ENCODE data around the gene PANK2.

Gene PANK2

DNA sequence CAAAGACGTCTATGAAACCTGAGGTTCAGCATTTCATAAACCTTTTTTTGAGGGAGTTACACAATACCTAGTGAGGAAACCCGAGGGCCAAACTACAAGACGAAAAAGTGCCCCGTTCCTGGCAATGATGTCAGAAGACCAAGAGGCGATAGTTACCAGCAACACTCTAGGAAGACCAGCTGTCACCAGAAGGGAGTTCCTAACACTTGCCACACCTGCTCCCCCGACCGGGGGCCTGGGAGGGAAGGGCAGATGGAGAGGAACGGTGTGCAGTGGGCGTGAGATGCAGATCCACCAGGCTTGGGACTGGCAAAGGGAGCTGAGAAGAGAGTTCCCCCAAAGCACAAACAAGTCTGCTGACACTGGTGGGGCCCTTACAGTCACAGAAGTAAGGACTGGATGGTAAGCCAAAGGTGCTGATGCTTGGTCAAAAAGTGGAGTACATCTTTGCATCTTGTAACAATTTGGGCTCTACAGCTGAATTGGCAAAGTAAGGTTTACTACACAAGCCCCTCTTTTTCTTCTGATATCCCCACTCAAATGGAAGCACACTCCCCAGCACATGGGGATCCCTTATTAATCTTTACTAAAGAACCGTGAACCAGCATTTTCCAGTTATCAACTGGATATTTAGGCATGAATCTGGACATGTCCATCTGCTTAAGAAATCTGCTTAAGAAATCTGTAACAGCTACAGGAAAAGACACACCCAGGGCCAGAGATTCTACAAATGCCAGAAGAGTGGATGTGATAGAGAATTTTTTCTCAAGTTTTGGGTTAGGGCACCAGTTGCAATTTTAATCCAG is 38.5 kb downstream of the PANK2 start:
- no peak overlapping the region for H3K4me3 ChIP-seq (IDR thresholded peaks at IDR 0.05; ENCODE audit: insufficient read depth, low read depth, low read length)
- no peaks in the 10 kb centered on the region for H4K20me1 ChIP-seq (ENCODE audit: insufficient read depth)
- no peaks in the 10 kb centered on the region for H3K36me3 ChIP-seq (ENCODE audit: insufficient read depth)
- TF ChIP-seq, protein P1, sequence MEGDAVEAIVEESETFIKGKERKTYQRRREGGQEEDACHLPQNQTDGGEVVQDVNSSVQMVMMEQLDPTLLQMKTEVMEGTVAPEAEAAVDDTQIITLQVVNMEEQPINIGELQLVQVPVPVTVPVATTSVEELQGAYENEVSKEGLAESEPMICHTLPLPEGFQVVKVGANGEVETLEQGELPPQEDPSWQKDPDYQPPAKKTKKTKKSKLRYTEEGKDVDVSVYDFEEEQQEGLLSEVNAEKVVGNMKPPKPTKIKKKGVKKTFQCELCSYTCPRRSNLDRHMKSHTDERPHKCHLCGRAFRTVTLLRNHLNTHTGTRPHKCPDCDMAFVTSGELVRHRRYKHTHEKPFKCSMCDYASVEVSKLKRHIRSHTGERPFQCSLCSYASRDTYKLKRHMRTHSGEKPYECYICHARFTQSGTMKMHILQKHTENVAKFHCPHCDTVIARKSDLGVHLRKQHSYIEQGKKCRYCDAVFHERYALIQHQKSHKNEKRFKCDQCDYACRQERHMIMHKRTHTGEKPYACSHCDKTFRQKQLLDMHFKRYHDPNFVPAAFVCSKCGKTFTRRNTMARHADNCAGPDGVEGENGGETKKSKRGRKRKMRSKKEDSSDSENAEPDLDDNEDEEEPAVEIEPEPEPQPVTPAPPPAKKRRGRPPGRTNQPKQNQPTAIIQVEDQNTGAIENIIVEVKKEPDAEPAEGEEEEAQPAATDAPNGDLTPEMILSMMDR (conservative IDR thresholded peaks at IDR 0.05; ENCODE audit: low read depth, low read length): no peak
- peaks cover 6% of the 10 kb centered on the region for H3K4me1 ChIP-seq (ENCODE audit: low read depth, poor library complexity, severe bottlenecking)
- H2AFZ ChIP-seq (ENCODE audit: low read depth): no peak overlapping the region
- H3K27ac ChIP-seq: no peak overlapping the region
- H3K4me2 ChIP-seq: no peak overlapping the region
- no peak overlapping the region for H3K9ac ChIP-seq
- no peaks in the 10 kb centered on the region for H3K27me3 ChIP-seq (ENCODE audit: insufficient read depth, low read depth)
- H3K79me2 ChIP-seq (ENCODE audit: insufficient read depth, low read depth): no peaks in the 10 kb centered on the region

DNA sequence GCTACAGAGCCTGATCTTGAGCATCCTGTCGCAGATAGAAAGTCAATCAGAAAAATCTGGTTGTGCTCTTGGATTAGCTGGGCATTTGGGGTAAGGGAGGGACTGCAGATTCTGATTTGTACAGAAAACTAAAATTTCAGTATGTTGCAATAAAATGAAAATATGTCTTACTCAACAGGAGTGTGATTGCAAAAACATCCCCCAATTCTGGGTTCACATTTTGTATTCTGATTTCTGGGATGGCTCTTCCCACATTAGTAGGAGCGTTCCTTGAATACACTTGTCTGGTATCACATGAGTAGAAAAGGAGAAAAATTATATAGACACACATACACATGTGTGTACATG is 40.5 kb downstream of the PANK2 start:
- no peaks in the 10 kb centered on the region for H3K79me2 ChIP-seq (ENCODE audit: insufficient read depth, low read depth)
- no peak overlapping the region for H3K4me3 ChIP-seq (IDR thresholded peaks at IDR 0.05; ENCODE audit: insufficient read depth, low read depth, low read length)
- H3K9ac ChIP-seq: no peak overlapping the region
- H4K20me1 ChIP-seq (ENCODE audit: insufficient read depth): no peaks in the 10 kb centered on the region
- H3K4me2 ChIP-seq: no peak overlapping the region
- H2AFZ ChIP-seq (ENCODE audit: low read depth): no peak overlapping the region
- H3K4me1 ChIP-seq (ENCODE audit: low read depth, poor library complexity, severe bottlenecking): peaks cover 11% of the 10 kb centered on the region
- H3K36me3 ChIP-seq (ENCODE audit: insufficient read depth): no peaks in the 10 kb centered on the region
- TF ChIP-seq, protein P1 (conservative IDR thresholded peaks at IDR 0.05; ENCODE audit: low read depth, low read length): no peak
- H3K27ac ChIP-seq: no peak overlapping the region
- H3K27me3 ChIP-seq (ENCODE audit: insufficient read depth, low read depth): no peaks in the 10 kb centered on the region

DNA sequence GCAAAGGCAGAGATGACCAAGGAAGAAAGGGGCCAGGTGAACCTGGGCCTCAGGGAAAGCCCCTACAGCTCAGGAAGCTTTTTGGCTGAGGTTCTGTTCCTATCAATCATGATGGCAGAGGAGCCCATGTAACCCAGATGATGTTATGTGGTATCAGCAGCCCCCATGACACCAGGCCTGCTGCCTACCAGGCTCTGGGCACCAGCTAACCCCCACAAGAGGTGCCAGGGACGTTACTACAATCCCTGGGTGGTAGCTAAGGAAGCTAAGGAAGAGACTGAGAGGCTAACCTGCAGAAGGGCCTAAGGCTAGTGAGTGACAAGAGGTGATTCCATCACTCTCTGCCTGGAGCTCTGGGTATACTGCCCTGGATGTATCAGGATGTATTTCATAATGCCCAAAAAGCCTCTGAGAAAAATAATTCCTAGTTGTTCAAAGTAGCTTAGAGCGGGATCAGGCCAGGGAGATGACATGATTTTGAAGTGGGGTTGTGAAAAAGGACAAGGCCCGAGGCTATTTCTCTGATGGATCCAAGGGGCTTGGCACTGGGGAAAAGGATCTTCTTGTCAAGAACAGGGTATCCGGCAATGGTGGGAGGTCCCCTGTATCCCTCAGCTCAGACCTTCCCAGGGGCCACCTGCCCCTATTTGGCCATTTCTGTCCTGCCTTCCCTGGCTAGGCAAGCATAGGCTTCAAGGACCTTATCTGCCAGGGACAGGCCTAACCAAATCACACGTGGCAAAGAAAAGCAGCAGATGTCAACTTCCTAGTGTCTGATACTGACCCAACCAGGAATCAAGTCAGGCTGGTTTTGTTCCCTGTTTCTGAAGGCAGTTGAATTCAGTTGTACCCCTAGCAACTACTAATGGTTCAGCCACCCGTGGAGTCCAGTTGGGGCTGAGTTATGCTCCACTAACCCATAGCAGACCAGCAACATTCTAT is 41.3 kb downstream of the PANK2 start:
- Histone ChIP-seq H3K27me3 (ENCODE audit: insufficient read depth, low read depth) (no peaks in the 10 kb centered on the region), H3K4me1 (ENCODE audit: low read depth, poor library complexity, severe bottlenecking) (peaks cover 19% of the 10 kb centered on the region), H3K79me2 (ENCODE audit: insufficient read depth, low read depth) (no peaks in the 10 kb centered on the region), H3K4me2 (no peak overlapping the region), H3K4me3 (IDR thresholded peaks at IDR 0.05; ENCODE audit: insufficient read depth, low read depth, low read length) (no peak overlapping the region), H3K9ac (no peak overlapping the region), H4K20me1 (ENCODE audit: insufficient read depth) (no peaks in the 10 kb centered on the region), H3K36me3 (ENCODE audit: insufficient read depth) (no peaks in the 10 kb centered on the region), H3K27ac (no peak overlapping the region), H2AFZ (ENCODE audit: low read depth) (no peak overlapping the region)
- TF ChIP-seq, protein P1 (conservative IDR thresholded peaks at IDR 0.05; ENCODE audit: low read depth, low read length): no peak

DNA sequence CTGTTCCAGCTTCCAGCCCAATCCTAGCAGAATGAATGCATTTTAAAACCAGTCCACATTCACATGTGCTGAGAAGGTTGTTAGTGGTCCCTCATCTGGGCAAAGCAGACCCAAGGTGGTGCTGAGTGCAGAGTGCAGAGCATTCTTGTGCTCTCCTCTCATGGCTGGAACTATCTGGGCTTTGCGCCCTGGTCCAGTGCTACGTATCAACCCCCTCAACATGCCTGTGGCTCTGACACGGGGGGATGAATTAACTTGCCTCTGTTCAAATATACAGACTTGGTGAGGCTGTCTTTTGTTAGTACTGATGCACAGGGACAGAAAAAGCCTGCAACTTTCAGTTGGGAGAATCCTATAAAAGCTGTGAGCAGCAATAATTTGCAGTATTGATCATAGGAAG is 42.5 kb downstream of the PANK2 start:
- Histone ChIP-seq H3K9ac (no peak overlapping the region), H4K20me1 (ENCODE audit: insufficient read depth) (no peaks in the 10 kb centered on the region), H3K4me2 (no peak overlapping the region), H3K36me3 (ENCODE audit: insufficient read depth) (no peaks in the 10 kb centered on the region), H2AFZ (ENCODE audit: low read depth) (no peak overlapping the region), H3K27me3 (ENCODE audit: insufficient read depth, low read depth) (no peaks in the 10 kb centered on the region), H3K27ac (no peak overlapping the region), H3K79me2 (ENCODE audit: insufficient read depth, low read depth) (no peaks in the 10 kb centered on the region), H3K4me1 (ENCODE audit: low read depth, poor library complexity, severe bottlenecking) (peaks cover 25% of the 10 kb centered on the region), H3K4me3 (IDR thresholded peaks at IDR 0.05; ENCODE audit: insufficient read depth, low read depth, low read length) (no peak overlapping the region)
- TF ChIP-seq, protein P1 (conservative IDR thresholded peaks at IDR 0.05; ENCODE audit: low read depth, low read length): no peak
